GM21825 (cell line): Measurements from ENCODE around the gene CCL25.

Source experiments
- ATAC-seq: cut with Tn5 transposase; IDR thresholded peaks from one replicate; pipeline ENCODE4 v1.9.1; 2021; ENCODE audit warnings: mild to moderate bottlenecking, moderate library complexity; ENCODE audit not compliant: unreplicated experiment

Gene CCL25

DNA sequence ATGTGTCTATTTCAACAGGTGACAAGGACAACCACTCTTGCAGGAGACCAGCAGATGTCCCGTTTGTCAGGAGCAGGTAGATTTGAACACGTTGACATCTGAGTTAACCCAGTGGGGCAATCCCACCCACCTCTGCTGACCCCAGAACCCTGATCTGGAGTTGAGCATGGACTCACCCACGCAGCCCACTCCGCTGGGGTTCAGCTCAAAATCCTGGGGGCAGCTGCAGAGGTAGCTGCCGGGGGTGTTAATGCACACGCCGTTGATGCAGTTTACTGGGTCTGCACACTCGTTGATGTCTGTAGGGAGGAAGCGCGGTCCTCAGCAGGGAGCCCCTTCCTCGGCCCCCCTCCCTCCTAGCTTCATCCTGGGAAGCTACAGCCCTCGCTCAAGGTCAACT, 56.9 kb downstream of the CCL25 start:
- no peak for ATAC-seq

DNA sequence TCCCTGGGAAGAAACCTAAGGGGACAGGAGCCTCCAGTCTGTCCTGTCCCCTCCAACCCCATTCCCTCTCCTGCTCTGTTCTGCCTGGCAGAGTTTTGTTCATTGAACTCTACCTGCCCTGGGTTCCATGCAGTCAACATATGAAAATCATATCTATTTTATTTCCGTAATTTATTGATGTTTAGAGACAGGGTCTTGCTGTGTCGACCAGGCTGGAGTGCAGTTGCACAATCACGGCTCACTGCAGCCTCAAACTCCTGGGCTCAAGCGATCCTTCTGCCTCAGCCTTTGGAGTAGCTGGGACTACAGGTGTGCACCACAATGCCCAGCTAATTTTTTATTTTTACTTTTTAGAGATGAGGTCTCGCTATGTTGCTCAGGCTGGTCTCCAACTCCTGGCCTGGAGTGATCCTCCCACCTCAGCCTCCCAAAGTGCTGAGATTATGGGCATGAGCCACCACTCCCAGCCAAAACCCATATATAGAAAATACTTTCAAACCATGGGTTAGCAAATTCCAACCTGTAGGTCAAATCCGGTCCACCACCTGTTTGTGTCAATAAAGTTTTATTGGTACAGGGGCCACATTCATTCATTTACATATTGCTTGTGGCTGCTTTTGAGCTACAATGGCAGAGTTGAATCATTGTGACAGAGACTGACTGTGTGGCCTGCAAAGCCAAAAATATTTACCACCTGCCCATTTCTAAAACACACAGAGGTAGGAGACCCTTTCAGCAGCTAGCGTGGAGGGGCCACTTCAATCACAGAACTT, 57.5 kb downstream of the CCL25 start:
- ATAC-seq: no peak

- no peak for ATAC-seq
Observed at GRCh38 chr19:8110931-8111330, 58.4 kb downstream of the CCL25 start.

DNA sequence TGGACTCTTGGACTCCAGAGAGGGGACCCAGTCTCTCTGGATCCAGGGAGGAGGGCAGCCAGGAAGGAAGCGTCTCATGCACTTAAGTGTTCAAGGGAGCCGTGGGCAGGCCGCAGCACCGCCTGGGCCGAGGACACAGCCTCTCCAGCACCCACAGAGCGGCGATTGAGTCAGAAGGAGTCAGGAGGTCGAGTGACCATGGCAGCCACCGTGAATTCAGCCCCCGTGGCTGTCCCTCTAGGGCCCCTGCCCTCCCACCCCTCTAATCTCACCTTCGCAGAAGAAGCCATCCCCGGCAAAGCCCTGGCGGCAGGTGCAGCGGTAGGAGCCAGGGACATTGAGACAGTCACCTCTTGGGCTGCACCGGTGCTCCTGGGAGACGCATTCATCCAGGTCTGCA, 58.8 kb downstream of the CCL25 start:
- ATAC-seq: no peak
